SU-DHL-6 (cell line): ENCODE data around the gene FIBCD1.

Experiments
- H2AFZ ChIP-seq: fragments of 200-600 bp; sonication (generic); 2 replicates; pipeline ENCODE4 v1.6.1; 2014; ENCODE audit warnings: low read depth, mild to moderate bottlenecking, moderate library complexity, mixed read lengths, antibody characterized with exemption, low read length; ENCODE audit not compliant: severe bottlenecking
- H3F3A ChIP-seq: fragments of 200-600 bp; shearing (Covaris generic); 2 replicates; pipeline ENCODE4 v1.6.0; 2016; ENCODE audit warnings: antibody characterized with exemption, mild to moderate bottlenecking; ENCODE audit not compliant: insufficient read depth
- H3K27ac ChIP-seq: fragments of 200-600 bp; sonication (generic); 2 replicates; pipeline ENCODE4 v1.5.1; 2016; ENCODE audit warnings: low read depth, mild to moderate bottlenecking, low read length, moderate library complexity, mixed read lengths
- H3K27me3 ChIP-seq: fragments of 200-600 bp; sonication (generic), shearing (Covaris generic); 2 replicates; pipeline ENCODE4 v1.6.0; 2014; ENCODE audit warnings: mild to moderate bottlenecking, low read length
- H3K36me3 ChIP-seq: fragments of 200-600 bp; sonication (generic); 2 replicates; pipeline ENCODE4 v1.6.1; 2014; ENCODE audit warnings: mild to moderate bottlenecking, low read length, mixed read lengths
- H3K4me2 ChIP-seq: fragments of 300-600, 200-600 bp; shearing (Covaris generic), sonication (generic); 2 replicates; pipeline ENCODE4 v1.6.0; 2014; ENCODE audit warnings: low read length, low read depth, mild to moderate bottlenecking; ENCODE audit not compliant: poor library complexity, severe bottlenecking
- H3K4me3 ChIP-seq: fragments of 200-600 bp; sonication (generic); 2 replicates; pipeline ENCODE4 v1.5.1; 2014; ENCODE audit warnings: antibody characterized with exemption, low read length, mild to moderate bottlenecking, mixed read lengths; ENCODE audit not compliant: insufficient read depth, poor library complexity, severe bottlenecking
- H3K79me2 ChIP-seq: fragments of 200-600 bp; sonication (generic); 2 replicates; pipeline ENCODE4 v1.6.1; 2014; ENCODE audit warnings: mild to moderate bottlenecking, low read length, moderate library complexity; ENCODE audit not compliant: insufficient read depth
- H3K9ac ChIP-seq: fragments of 200-600 bp; sonication (generic); 2 replicates; pipeline ENCODE4 v1.7.0; 2014; ENCODE audit warnings: mild to moderate bottlenecking, low read length
- H3K9me2 ChIP-seq: fragments of 200-600 bp; sonication (generic); replicated peaks from 2 replicates; pipeline ENCODE4 v1.6.1; 2014; ENCODE audit warnings: low read length; ENCODE audit not compliant: insufficient read depth
- H3K9me3 ChIP-seq: fragments of 200-600 bp; sonication (generic); 2 replicates; pipeline ENCODE4 v1.6.1; 2014; ENCODE audit warnings: low read length, mixed read lengths; ENCODE audit not compliant: insufficient read depth
- H4K20me1 ChIP-seq: fragments of 200-600 bp; sonication (generic); 2 replicates; pipeline ENCODE4 v1.6.1; 2014; ENCODE audit warnings: low read depth, mild to moderate bottlenecking, antibody characterized with exemption, low read length, moderate library complexity, mixed read lengths
- EZH2phosphoT487 ChIP-seq: fragments of 200-600 bp; sonication (generic), shearing (Covaris generic); conservative IDR thresholded peaks from 2 replicates; pipeline ENCODE4 v1.6.1; 2018; ENCODE audit warnings: mild to moderate bottlenecking, antibody characterized with exemption, low read length, moderate library complexity, mixed read lengths
- TF ChIP-seq, protein P1 (sequence below): fragments of 200-600 bp; sonication (generic); IDR thresholded peaks from one replicate; pipeline ENCODE4 v1.5.1; 2017; ENCODE audit warnings: antibody characterized with exemption, mild to moderate bottlenecking, low read length, moderate library complexity; ENCODE audit not compliant: insufficient read depth, poor library complexity, severe bottlenecking

The FIBCD1 gene

DNA sequence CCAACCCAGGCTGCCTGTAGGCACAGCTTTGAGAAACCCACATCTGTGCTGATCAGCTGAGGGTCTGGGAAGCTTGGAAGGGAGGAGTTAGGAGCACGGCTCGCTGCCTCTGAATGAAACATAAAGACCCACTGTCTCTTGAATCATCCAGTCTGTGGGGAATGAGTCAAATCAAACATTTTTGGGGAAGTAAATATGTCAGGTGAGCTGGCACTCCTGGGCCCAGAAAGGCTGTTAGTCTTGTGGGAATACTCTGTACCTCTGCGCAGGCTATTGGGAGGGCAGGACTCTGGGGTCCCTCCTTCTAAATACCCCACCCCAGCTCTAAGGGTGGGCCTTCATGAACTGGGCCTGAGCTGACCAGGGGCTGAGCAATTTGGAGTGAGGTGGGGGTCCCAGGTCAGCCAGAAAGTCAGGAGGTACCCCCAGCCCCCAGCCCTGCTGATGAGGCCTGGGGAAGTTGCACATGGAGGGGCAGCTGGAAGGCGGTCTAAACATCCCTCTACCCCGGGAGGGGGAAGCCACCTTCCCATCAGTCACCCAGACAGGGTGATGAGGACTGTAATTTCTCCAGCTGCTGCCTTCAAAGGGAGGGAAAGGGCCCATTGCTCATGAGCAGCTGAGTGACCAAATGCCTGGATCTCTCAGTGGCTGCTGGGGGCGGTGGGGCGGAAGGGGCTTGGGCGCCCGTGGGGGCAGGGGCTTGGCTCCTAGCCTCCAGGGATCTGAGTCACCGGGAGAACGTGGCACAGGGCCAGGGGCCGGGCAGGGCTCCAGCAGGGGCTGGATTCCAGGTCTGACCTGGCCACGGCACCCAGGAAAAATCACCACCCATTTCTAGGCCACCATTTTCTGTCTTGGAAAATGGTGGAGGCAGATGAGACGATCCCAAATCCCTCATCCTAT, 10.8 kb downstream of the FIBCD1 start:
- Histone ChIP-seq H3K4me3 (no peak overlapping the region), H2AFZ (no peak overlapping the region), H3K9ac (no peak overlapping the region), H3F3A (no peaks in the 10 kb centered on the region), H3K27me3 (no peaks in the 10 kb centered on the region), H3K27ac (no peak overlapping the region), H3K9me3 (no peaks in the 10 kb centered on the region), H3K79me2 (no peaks in the 10 kb centered on the region), H3K4me2 (no peak overlapping the region), H3K9me2 (no peaks in the 10 kb centered on the region), H4K20me1 (no peaks in the 10 kb centered on the region), H3K36me3 (no peaks in the 10 kb centered on the region)
- TF ChIP-seq, protein P1, sequence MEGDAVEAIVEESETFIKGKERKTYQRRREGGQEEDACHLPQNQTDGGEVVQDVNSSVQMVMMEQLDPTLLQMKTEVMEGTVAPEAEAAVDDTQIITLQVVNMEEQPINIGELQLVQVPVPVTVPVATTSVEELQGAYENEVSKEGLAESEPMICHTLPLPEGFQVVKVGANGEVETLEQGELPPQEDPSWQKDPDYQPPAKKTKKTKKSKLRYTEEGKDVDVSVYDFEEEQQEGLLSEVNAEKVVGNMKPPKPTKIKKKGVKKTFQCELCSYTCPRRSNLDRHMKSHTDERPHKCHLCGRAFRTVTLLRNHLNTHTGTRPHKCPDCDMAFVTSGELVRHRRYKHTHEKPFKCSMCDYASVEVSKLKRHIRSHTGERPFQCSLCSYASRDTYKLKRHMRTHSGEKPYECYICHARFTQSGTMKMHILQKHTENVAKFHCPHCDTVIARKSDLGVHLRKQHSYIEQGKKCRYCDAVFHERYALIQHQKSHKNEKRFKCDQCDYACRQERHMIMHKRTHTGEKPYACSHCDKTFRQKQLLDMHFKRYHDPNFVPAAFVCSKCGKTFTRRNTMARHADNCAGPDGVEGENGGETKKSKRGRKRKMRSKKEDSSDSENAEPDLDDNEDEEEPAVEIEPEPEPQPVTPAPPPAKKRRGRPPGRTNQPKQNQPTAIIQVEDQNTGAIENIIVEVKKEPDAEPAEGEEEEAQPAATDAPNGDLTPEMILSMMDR = no peak
- TF ChIP-seq EZH2phosphoT487 = no peak

DNA sequence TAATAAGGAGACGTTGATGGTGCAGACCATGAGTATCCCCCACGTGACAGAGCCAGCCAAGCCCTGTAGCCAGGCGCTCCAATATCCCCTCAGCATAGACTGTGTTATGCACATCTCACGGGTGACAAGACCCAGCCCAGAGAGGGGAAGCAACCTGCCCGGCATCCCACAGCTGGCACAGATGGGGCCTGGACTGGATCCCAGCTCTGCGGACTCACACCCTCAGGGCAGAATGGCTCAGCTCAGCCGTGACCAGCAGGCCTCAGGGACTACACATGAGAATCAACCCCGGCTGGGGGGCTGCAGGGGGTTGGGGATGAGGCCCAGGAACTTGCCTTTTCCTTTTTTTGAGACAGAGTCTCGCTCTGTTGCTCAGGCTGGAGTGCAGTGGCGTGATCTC, 11.7 kb downstream of the FIBCD1 start:
- H3K27me3 ChIP-seq = no peaks in the 10 kb centered on the region
- H3K79me2 ChIP-seq = no peaks in the 10 kb centered on the region
- no peak overlapping the region for H3K9ac ChIP-seq
- H3K27ac ChIP-seq = no peak overlapping the region
- H4K20me1 ChIP-seq = no peaks in the 10 kb centered on the region
- no peaks in the 10 kb centered on the region for H3K9me3 ChIP-seq
- H3K36me3 ChIP-seq = no peaks in the 10 kb centered on the region
- H3K9me2 ChIP-seq = no peaks in the 10 kb centered on the region
- H3F3A ChIP-seq = no peaks in the 10 kb centered on the region
- no peak overlapping the region for H2AFZ ChIP-seq
- H3K4me3 ChIP-seq = no peak overlapping the region
- TF ChIP-seq, protein P1 = no peak
- TF ChIP-seq EZH2phosphoT487 = no peak
- no peak overlapping the region for H3K4me2 ChIP-seq

GRCh38 chr9:130925050-130925678, 13.9 kb downstream of the FIBCD1 start:
- no peaks in the 10 kb centered on the region for H4K20me1 ChIP-seq
- H2AFZ ChIP-seq = no peak overlapping the region
- H3F3A ChIP-seq = no peaks in the 10 kb centered on the region
- no peaks in the 10 kb centered on the region for H3K79me2 ChIP-seq
- no peak overlapping the region for H3K27ac ChIP-seq
- H3K9me3 ChIP-seq = no peaks in the 10 kb centered on the region
- TF ChIP-seq, protein P1 = no peak
- no peak for TF ChIP-seq EZH2phosphoT487
- no peak overlapping the region for H3K4me2 ChIP-seq
- H3K36me3 ChIP-seq = no peaks in the 10 kb centered on the region
- no peak overlapping the region for H3K4me3 ChIP-seq
- no peaks in the 10 kb centered on the region for H3K27me3 ChIP-seq
- no peak overlapping the region for H3K9ac ChIP-seq
- H3K9me2 ChIP-seq = no peaks in the 10 kb centered on the region
